GM18526 (cell line): ENCODE measurements around the gene RAB9A.

Experiments used
- POLR2A ChIP-seq: IDR thresholded peaks from 3 replicates; pipeline ENCODE4 v1.6.1; 2011; ENCODE audit not compliant: insufficient read length; ENCODE audit errors: extremely low read depth

RAB9A gene

DNA sequence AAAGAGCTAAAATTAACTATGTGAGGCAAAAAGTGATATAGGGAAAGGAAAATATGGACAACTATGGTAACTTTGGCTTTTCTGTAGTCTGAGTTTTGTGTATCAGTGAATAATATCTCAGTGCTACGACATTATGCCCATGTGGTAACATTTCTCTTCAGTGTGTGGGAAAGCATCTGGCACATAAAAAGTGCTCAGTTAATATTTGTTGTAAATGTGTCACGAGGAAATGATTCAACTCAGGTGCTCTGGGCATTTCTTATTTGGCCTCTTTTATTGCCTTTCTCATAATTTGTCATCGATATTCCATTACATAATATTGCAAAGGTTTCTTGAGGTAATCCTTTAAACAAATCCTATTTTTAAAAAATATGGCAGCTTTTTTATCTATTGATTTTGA is 63.2 kb downstream of the RAB9A start:
- no peak for TF ChIP-seq POLR2A

DNA sequence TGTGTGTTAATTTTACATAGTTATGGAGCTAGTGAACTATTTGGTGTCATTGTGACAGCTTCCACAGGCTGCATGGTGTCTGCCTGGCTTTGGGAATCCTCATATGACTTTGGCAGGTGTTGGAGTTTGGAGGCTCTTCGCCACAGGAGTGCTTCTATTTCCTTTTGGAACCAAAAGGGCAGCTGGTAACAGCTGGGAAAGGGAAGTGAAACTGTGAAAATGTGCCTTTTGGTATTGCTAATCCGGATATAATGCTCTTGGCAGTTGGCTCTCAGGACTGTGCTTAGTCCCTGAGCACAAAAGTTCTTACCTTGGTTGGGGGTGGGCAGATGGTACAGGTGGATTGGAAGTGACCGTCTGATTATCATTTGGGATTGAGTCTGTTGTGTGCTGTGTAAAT is 63.7 kb downstream of the RAB9A start:
- TF ChIP-seq POLR2A = no peak

DNA sequence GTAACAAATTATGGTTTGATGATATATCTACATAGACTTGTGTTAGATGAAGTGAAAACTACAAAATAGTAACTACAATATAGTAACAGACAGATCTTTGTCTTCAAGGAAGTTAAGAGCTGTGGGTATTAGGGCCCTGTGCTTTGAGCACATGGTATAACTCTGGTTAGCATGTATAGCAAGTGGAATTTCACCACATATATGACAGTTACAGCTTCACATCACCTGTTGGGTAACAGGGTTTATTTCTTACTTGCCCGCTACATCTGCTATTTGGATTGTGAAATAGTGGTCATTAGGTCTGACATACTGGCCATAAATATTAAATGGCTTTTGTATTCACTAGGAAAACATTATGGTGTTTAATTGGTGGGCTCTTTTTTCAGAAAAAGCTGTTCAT is 65.8 kb downstream of the RAB9A start:
- no peak for TF ChIP-seq POLR2A

DNA sequence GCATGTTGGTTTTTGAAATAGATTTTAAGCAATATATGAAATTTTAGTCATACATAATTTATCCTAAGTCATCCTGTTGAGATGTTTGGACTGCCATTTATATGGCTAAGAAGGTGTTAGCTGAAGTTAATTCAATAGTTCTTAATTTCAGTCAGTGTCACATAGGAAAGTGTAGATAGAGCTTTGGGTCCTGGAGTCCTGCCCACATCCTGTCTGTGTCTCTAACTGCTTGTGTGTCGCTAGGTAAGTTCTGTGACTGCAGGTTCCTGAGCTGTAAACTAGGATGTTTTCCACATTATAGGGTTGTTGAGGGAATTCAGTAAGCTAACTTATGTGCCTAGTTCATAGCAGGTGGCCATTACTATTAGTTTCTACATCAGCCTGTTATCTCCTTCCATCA is 66.3 kb downstream of the RAB9A start:
- no peak for TF ChIP-seq POLR2A

DNA sequence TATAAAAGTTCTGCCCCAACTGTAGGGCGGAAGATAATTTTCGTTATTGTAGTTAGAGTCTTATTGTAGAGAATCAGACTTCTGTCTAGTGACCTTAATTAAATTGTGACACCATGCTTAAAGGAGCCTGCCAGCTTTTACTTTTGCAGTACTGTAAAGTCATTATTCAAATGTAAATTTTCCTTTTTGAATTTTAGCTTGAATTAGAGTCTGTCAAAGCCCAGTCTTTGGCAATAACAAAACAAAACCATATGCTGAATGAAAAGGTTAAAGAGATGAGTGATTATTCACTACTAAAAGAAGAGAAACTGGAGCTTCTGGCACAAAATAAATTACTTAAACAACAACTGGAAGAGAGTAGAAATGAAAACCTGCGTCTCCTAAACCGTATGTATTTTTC is 67.5 kb downstream of the RAB9A start:
- TF ChIP-seq POLR2A = no peak

DNA sequence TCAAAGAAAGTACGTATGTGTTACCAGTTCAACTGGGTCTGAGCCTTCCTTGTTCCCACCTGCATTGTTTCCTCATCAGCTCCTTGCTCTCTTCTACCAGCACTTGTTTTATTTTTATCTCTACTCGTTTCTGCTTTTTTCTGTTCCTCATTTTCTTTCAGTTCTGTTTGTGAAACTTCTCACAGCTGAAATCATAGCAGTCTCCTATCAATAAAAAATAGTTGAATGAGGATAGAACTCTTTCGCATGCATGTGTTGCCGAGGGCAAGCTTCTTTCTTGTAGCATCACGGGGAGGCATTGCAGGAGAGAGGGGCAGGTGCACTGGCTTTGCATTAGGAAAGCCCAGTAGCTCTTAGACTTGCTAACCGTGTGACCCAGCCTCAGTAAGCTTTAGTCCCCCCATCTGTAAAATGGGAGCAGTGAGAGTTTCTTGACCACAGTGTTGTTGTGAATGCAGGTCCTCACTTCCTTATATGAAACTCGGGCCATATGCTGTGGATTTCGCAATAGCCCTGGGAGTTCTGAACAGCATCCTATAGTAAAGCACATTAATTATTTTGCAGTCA is 70.3 kb downstream of the RAB9A start:
- no peak for TF ChIP-seq POLR2A
